Esophagus (tissue), 2 donors: ENCODE measurements around the gene SLC2A10. TPM values are rescaled to one million over a fixed set of nuclear protein-coding genes. Genes with fewer than 3 reads are reported as not detected.

ENCODE experiments used
- H3K27ac ChIP-seq, 2 donors: one replicate each; pipeline ENCODE4 v1.5.1; 2013; ENCODE audit warnings: low read depth in 2 of 2, mild to moderate bottlenecking in 2 of 2, inconsistent platforms in 1 of 2, low read length in 1 of 2, moderate library complexity in 1 of 2
- H3K27me3 ChIP-seq, 2 donors: one replicate each; pipeline ENCODE4 v1.6.1; 2013; ENCODE audit warnings: low read length in 2 of 2, control low read depth in 1 of 2, mild to moderate bottlenecking in 1 of 2; ENCODE audit not compliant: insufficient read depth in 2 of 2, control insufficient read depth in 1 of 2
- H3K36me3 ChIP-seq, 2 donors: one replicate each; pipeline ENCODE4 v1.6.1; 2013; ENCODE audit warnings: low read length in 1 of 2; ENCODE audit not compliant: control insufficient read depth in 2 of 2, insufficient read depth in 2 of 2
- H3K4me1 ChIP-seq, 2 donors: one replicate each; pipeline ENCODE4 v1.6.1; 2013; ENCODE audit warnings: low read length in 1 of 2; ENCODE audit not compliant: control insufficient read depth in 2 of 2, insufficient read depth in 2 of 2
- H3K4me3 ChIP-seq, 2 donors: one replicate each; pipeline ENCODE4 v1.5.1; 2013; ENCODE audit warnings: low read length in 2 of 2, mild to moderate bottlenecking in 2 of 2, low read depth in 1 of 2, moderate library complexity in 1 of 2
- H3K9me3 ChIP-seq, 2 donors: one replicate each; pipeline ENCODE4 v1.6.1; 2013; ENCODE audit warnings: mild to moderate bottlenecking in 2 of 2, low read depth in 1 of 2, low read length in 1 of 2, moderate library complexity in 1 of 2; ENCODE audit not compliant: control insufficient read depth in 2 of 2, insufficient read depth in 1 of 2
- WGBS, 2 donors: extraction: QIAGEN DNeasy Blood & Tissue Kit; methylation state at CpG; one replicate each; pipeline ENCODE4 v1.1.7; 2013; 5-methylcytosine and 5-hydroxymethylcytosine counted together
- polyA plus RNA-seq, 2 donors: library from polyadenylated mRNA; stranded (reverse); fragments of 200-250 nt; gene quantifications; one replicate each; pipeline ENCODE4 v1.2.3, GENCODE V29; 2013
- donor health status: healthy with polysubstance abuse.
- donor health status: Bipolar disorder and iron deficiency.

The SLC2A10 gene
- polyA plus RNA-seq, 2 donors = 2.6 to 5.4 TPM

GRCh38 chr20:46681032-46681854, 28.2 kb upstream of the SLC2A10 start:
- Histone ChIP-seq H3K4me3 (no peak overlapping the region), H3K9me3 (peaks cover 0 to 3% of the 10 kb centered on the region in 2 donors), H3K27ac (no peak overlapping the region), H3K27me3 (no peaks in the 10 kb centered on the region), H3K36me3 (peaks cover 0 to 3% of the 10 kb centered on the region in 2 donors), H3K4me1 (no peaks in the 10 kb centered on the region)
- 52% methylated on average over 14 of the region's 14 CpGs for WGBS, 2 donors

DNA sequence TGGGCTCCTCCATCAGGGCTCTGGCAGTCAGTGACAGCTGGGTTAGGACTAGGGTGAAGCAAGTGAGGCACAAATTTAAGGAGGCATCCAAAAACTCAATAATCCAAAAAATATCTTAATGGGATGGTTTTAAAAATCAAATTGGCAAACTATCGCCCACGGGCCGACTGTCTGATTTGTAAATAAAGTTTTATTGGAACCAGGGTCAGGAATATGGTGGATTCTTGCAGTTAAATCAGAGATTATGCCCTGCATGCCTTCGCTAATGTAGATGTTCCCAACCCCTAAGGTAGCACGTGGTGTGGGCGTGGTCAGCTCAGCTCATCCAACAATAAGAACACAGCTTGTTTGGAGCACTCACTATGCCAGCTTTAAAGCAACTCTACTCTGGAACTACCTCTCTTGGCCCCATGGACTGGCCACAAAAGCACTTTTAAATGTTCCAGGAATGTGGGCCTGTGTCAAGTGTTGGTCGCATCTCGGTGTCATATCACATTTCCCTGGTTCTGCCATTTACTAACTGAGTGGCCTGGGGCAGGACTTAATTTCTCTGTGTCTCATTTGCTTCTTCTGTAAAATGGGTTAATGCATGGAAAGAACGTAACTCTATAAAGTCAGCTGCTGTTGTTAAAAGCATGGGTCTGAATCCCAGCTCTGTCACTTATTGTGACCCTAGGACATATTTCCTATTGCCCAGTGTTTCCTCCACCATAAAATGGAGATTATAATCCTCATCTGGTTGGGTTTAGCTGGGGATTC, 27.2 kb upstream of the SLC2A10 start:
- Histone ChIP-seq H3K27me3 (no peaks in the 10 kb centered on the region), H3K4me1 (peaks cover 0 to 1% of the 10 kb centered on the region in 2 donors), H3K27ac (no peak overlapping the region), H3K4me3 (no peak overlapping the region), H3K9me3 (peaks cover 0 to 3% of the 10 kb centered on the region in 2 donors), H3K36me3 (peaks cover 0 to 3% of the 10 kb centered on the region in 2 donors)
- 88 to 90% methylated on average over 9 of the region's 9 CpGs for WGBS, 2 donors

- Histone ChIP-seq H3K27me3 (no peaks in the 10 kb centered on the region), H3K9me3 (peaks cover 0 to 3% of the 10 kb centered on the region in 2 donors), H3K36me3 (peaks cover 0 to 3% of the 10 kb centered on the region in 2 donors), H3K4me3 (no peak overlapping the region), H3K27ac (peak overlapping the region; percentile 26 to 73), H3K4me1 (peaks cover 0 to 2% of the 10 kb centered on the region in 2 donors)
- WGBS, 2 donors = 35 to 39% methylated on average over 12 of the region's 12 CpGs
These were observed 26.3 kb upstream of the SLC2A10 start for GRCh38 chr20:46683011-46683667.

- peak overlapping the region in 1 of 2 donors; percentile 30 for H3K4me3 ChIP-seq
- H3K27me3 ChIP-seq = no peaks in the 10 kb centered on the region
- peaks cover 0 to 3% of the 10 kb centered on the region in 2 donors for H3K36me3 ChIP-seq
- WGBS, 2 donors = 30 to 41% methylated on average over 8 of the region's 8 CpGs
- H3K27ac ChIP-seq = peak overlapping the region; percentile 26 to 73
- H3K4me1 ChIP-seq = peaks cover 0 to 2% of the 10 kb centered on the region in 2 donors
- H3K9me3 ChIP-seq = peaks cover 0 to 3% of the 10 kb centered on the region in 2 donors
These were observed 25.8 kb upstream of the SLC2A10 start for GRCh38 chr20:46683668-46683938.

GRCh38 chr20:46683939-46684750, 25.3 kb upstream of the SLC2A10 start:
- 28 to 34% methylated on average over 23 of the region's 23 CpGs for whole genome bisulfite sequencing, 2 donors
- Histone ChIP-seq H3K36me3 (peaks cover 0 to 3% of the 10 kb centered on the region in 2 donors), H3K27me3 (no peaks in the 10 kb centered on the region), H3K4me3 (peak overlapping the region; percentile 7 to 30), H3K27ac (peak overlapping the region; percentile 46 to 73), H3K9me3 (peaks cover 0 to 3% of the 10 kb centered on the region in 2 donors), H3K4me1 (peaks cover 0 to 2% of the 10 kb centered on the region in 2 donors)

DNA sequence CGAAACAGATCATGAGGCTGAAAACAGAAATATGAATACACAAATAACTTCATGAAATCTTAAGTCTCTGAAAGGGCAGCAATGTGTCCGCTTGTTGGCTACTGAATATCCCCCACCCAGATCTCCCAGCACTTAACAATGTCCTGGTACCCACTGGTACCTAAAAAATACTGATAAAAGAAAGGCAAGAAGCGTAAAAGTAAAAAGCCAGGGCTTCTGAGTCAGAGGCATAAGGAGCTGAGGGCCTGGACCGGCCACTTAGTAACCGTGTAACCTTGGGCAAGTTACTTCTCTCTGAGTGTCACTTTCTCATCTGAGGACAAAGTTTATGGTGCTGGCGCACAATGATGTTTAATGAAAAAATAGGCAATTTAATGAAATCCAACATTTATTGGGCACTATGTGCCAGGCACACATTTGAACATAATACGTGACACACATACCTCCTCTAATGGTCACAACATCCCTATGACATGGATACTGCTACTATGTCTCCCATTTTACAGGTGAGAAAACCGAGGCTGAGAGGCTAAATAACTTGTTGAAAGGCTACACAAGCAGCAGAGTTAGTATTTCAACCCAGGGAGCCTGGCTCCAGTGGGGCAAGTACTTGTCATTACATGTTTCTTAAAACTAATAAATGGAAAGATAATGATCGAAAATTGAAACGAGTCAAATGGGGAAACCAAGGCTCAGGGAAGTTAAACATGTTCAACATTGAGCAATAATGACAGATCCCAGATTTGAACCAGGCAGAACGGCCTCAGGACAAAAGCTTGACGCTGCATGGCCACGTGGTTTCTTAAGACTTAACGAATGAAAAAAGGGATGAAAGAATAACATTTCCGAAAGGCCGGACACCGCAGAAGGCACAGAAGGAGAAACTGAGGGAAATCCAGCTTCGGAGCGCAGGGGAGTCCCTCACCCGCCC, 21.0 kb upstream of the SLC2A10 start:
- peaks cover 0 to 2% of the 10 kb centered on the region in 2 donors for H3K4me1 ChIP-seq
- H3K4me3 ChIP-seq = peak overlapping the region; percentile 90 to 93
- peak overlapping the region; percentile 96 to 99 for H3K27ac ChIP-seq
- H3K27me3 ChIP-seq = no peaks in the 10 kb centered on the region
- no peaks in the 10 kb centered on the region for H3K36me3 ChIP-seq
- WGBS, 2 donors = 13 to 14% methylated on average over 20 of the region's 20 CpGs
- peaks cover 0 to 3% of the 10 kb centered on the region in 2 donors for H3K9me3 ChIP-seq

DNA sequence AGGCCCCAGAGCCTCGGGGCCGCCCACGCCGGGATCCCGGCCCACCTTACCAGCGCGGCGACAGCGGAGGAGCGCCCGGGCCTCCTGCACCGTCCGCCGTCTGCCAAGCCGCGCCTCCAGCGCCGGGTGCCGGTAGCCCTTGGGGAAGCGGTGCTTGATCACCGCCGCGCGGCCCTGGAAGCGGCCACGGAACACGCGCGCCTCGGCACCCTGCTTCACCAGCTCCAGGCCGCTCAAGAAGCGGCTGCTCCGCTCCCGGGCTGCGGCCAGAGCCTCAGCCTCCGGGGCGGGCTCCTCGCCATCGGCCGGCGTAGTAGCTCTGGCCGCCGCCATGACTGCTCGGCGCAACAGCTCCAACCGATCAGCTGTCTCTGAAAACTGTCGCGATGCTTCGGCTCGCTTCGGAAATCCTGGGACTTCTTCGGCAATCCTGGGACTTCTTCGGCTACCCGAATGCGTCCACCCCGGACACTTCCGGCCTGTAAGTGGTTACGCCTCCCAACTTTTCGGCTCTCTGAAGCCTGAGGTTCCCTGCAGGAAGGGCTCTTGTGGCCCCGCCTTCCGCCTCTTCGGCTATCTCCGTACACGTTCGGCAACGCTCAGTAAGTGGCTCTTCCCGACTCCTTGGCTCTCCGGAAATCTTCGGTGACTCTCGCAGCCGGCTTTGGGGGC, 20.2 kb upstream of the SLC2A10 start, which contains the start of gene TP53RK:
Gene TP53RK (minus strand): TSS at position 363 of the 672 bp plus-strand sequence. CDS start 30 bp downstream, at position 333.
- Histone ChIP-seq H3K4me3 (peak within 1 kb of the TSS; percentile 90 to 93), H3K36me3 (no peaks in the 10 kb centered on the region), H3K27ac (peak within 1 kb of the TSS; percentile 96 to 99), H3K4me1 (peaks cover 0 to 2% of the 10 kb centered on the region in 2 donors), H3K27me3 (no peaks in the 10 kb centered on the region), H3K9me3 (no peaks in the 10 kb centered on the region)
- 0% methylated on average over 71 of the region's 71 CpGs for whole genome bisulfite sequencing, 2 donors

GRCh38 chr20:46689754-46690085, 19.7 kb upstream of the SLC2A10 start:
- WGBS, 2 donors = 0 to 1% methylated on average over 12 of the region's 12 CpGs
- Histone ChIP-seq H3K9me3 (no peaks in the 10 kb centered on the region), H3K4me1 (peaks cover 0 to 2% of the 10 kb centered on the region in 2 donors), H3K27ac (peak overlapping the region; percentile 92 to 99), H3K27me3 (no peaks in the 10 kb centered on the region), H3K36me3 (no peaks in the 10 kb centered on the region), H3K4me3 (peak overlapping the region; percentile 90 to 93)
